GM12878 (cell line): ENCODE data around the gene SELENOP. TPM values are rescaled to one million over a fixed set of nuclear protein-coding genes. Genes with fewer than 3 reads are reported as not detected.

Experiments used
- ATAC-seq: fragments of 200-7000 bp; cut with Tn5 transposase; 3 replicates; pipeline ENCODE4 v1.9.1; 2020; ENCODE audit warnings: mild to moderate bottlenecking, moderate library complexity
- BruUV-seq: library from RNA; stranded (reverse); fragments of 400-500 nt; replicated peaks from 2 replicates; lab custom pipeline; 2021; lab: Mats Ljungman, UMichigan
- CTCF ChIA-PET: fragments of 300-600 bp; sonication (Branson Sonifier 250); formaldehyde crosslinking; extraction: SDS; loops from one replicate; lab custom pipeline; 2021; ENCODE audit warnings: inconsistent platforms; lab: Yijun Ruan, JAX
- POLR2A ChIA-PET: fragments of 350-600 bp; formaldehyde crosslinking; extraction: SDS; loops from one replicate; lab custom pipeline; 2021; ENCODE audit warnings: inconsistent platforms; lab: Charles Lee
- RAD21 ChIA-PET: fragments of 300-600 bp; sonication (Branson Sonifier 250); formaldehyde crosslinking; loops from one replicate; lab custom pipeline; 2023; ENCODE audit warnings: antibody characterized with exemption; ENCODE audit not compliant: unreplicated experiment; lab: Charles Lee
- SMC1A ChIA-PET: fragments of 300-600 bp; sonication (Branson Sonifier 250); formaldehyde crosslinking; loops from one replicate; lab custom pipeline; 2023; ENCODE audit not compliant: unreplicated experiment, uncharacterized antibody; lab: Charles Lee
- DNase-seq: peaks from one replicate; pipeline ENCODE4 v3.0.0-alpha.2; 2011; ENCODE audit warnings: low read depth, low spot score
- FAIRE-seq: peaks from 3 replicates; lab custom pipeline; 2011; peaks lifted over from hg19 to GRCh38; lab: Jason Lieb, UNC
- H2AFZ ChIP-seq: 2 replicates; pipeline ENCODE4 v1.6.0; 2011; ENCODE audit warnings: low read depth, low read length, control low read depth; ENCODE audit not compliant: control insufficient read depth
- H3K27ac ChIP-seq: 2 replicates; pipeline ENCODE4 v1.5.1; 2011; ENCODE audit warnings: control low read depth; ENCODE audit not compliant: control insufficient read depth, insufficient read depth
- H3K27me3 ChIP-seq, 2 experiments: replicated peaks in 1 of 2; 2 replicates each; pipeline versions ENCODE4 v1.6.0 to v1.6.1; 2011; ENCODE audit warnings: low read length in 1 of 2; ENCODE audit not compliant: control insufficient read depth in 2 of 2, insufficient read depth in 2 of 2
- H3K36me3 ChIP-seq, 2 experiments: 2 replicates each; pipeline ENCODE4 v1.5.1; 2011; ENCODE audit warnings: low read length in 1 of 2; ENCODE audit not compliant: control insufficient read depth in 2 of 2, insufficient read depth in 2 of 2
- H3K4me1 ChIP-seq: 2 replicates; pipeline ENCODE4 v1.6.1; 2011; ENCODE audit warnings: mild to moderate bottlenecking, low read length, moderate library complexity, mixed read lengths; ENCODE audit not compliant: control insufficient read depth, insufficient read depth
- H3K4me2 ChIP-seq: 2 replicates; pipeline ENCODE4 v1.6.0; 2011; ENCODE audit warnings: control low read depth; ENCODE audit not compliant: control insufficient read depth, insufficient read depth
- H3K4me3 ChIP-seq: fragments of 200-600 bp; sonication (generic); 2 replicates; pipeline ENCODE4 v1.5.1; 2016
- H3K79me2 ChIP-seq: 2 replicates; pipeline ENCODE4 v1.6.0; 2011; ENCODE audit warnings: low read length; ENCODE audit not compliant: control insufficient read depth, insufficient read depth
- H3K9ac ChIP-seq: 2 replicates; pipeline ENCODE4 v1.8.0; 2011; ENCODE audit warnings: low read length, control low read depth, mixed read lengths; ENCODE audit not compliant: control insufficient read depth, insufficient read depth
- H3K9me3 ChIP-seq: replicated peaks from 3 replicates; pipeline ENCODE4 v1.5.1; 2011; ENCODE audit warnings: mild to moderate bottlenecking, low read length; ENCODE audit not compliant: control insufficient read depth, insufficient read depth
- H4K20me1 ChIP-seq: 2 replicates; pipeline ENCODE4 v1.6.0; 2011; ENCODE audit not compliant: control insufficient read depth, insufficient read depth
- BACH1 ChIP-seq: fragments of 450-650 bp; IDR thresholded peaks from 2 replicates; pipeline ENCODE4 v1.6.1; 2017; ENCODE audit warnings: mild to moderate bottlenecking, borderline replicate concordance
- BCL11A ChIP-seq: IDR thresholded peaks from 2 replicates; pipeline ENCODE4 v1.6.1; 2011; ENCODE audit warnings: low read depth, low read length
- CBFB ChIP-seq: IDR thresholded peaks from 2 replicates; pipeline ENCODE4 v1.6.1; 2016; ENCODE audit warnings: antibody characterized with exemption, low read depth
- SRF ChIP-seq, 2 experiments: IDR thresholded peaks; 2 replicates each; pipeline ENCODE4 v1.6.1; 2011; ENCODE audit warnings: low read depth in 2 of 2, low read length in 2 of 2, mild to moderate bottlenecking in 1 of 2, moderate library complexity in 1 of 2
- in situ Hi-C: fragments of 300-500 bp; cut with MboI; formaldehyde crosslinking; loops from 9 replicates; pipeline ENCODE4 v1.14.3; 2018; ENCODE audit warnings: mixed read lengths
- intact Hi-C: fragments of 100-400 bp; cut with micrococcal nuclease; formaldehyde crosslinking; loops from one replicate; pipeline ENCODE4 v1.14.2; 2022; ENCODE audit not compliant: unreplicated experiment
- polyA plus RNA-seq, 11 experiments: library from polyadenylated mRNA; depleted of rRNA in 4 of 11; unstranded in 6 of 11; stranded (reverse) in 5 of 11; fragments of >200 nt; fragmentation: Nextera tagmentation in 4 of 11; fragmentation: Illumina TruSeq in 1 of 11; extraction: Ambion mirVana in 4 of 11; extraction: Trizol in 1 of 11; gene quantifications; 1 replicate in 1 of 11; 2 replicates in 10 of 11; pipeline versions ENCODE4 v1.2.1 to v1.2.3, GENCODE V29; 2011 to 2016; ENCODE audit warnings: inconsistent platforms in 2 of 11, missing spikeins in 2 of 11, low read depth in 1 of 11
- total RNA-seq, 4 experiments: library from RNA; depleted of rRNA in 3 of 4; stranded (reverse); fragments of >200 nt in 3 of 4; fragmentation: Illumina TruSeq in 1 of 4; extraction: Trizol in 1 of 4; gene quantifications; 2 replicates each; pipeline versions ENCODE4 v1.2.1 to v1.2.3, GENCODE V29; 2013 to 2021
- TF ChIP-seq, protein P1 (sequence below): fragments of 450-650 bp; IDR thresholded peaks from 2 replicates; pipeline ENCODE4 v1.6.1; 2017; ENCODE audit warnings: borderline replicate concordance
- TF ChIP-seq, protein P2 (sequence below): IDR thresholded peaks from 2 replicates; pipeline ENCODE4 v1.6.1; 2012; ENCODE audit warnings: low read length, inconsistent platforms
- TF ChIP-seq, protein P3 (sequence below): fragments of 150-350 bp; IDR thresholded peaks from 2 replicates; pipeline ENCODE4 v1.6.1; 2016; ENCODE audit warnings: low read depth, low read length
- TF ChIP-seq, protein P4 (sequence below): fragments of 450-650 bp; formaldehyde crosslinking; IDR thresholded peaks from 2 replicates; pipeline ENCODE4 v1.4.0; 2022; ENCODE audit warnings: mild to moderate bottlenecking, moderate library complexity
- TF ChIP-seq, protein P5 (sequence below): fragments of 450-650 bp; formaldehyde crosslinking; IDR thresholded peaks from 2 replicates; pipeline ENCODE4 v1.5.0; 2022; ENCODE audit warnings: mild to moderate bottlenecking, missing genetic modification characterization

The SELENOP gene
- total and polyA plus RNA-seq, 10 of the 15 experiments (the other 5 are each of a cell fraction or from before 2014, with no cell fraction given), result 0.08 to 5.1 (median 0.88) TPM; not detected in 3

DNA sequence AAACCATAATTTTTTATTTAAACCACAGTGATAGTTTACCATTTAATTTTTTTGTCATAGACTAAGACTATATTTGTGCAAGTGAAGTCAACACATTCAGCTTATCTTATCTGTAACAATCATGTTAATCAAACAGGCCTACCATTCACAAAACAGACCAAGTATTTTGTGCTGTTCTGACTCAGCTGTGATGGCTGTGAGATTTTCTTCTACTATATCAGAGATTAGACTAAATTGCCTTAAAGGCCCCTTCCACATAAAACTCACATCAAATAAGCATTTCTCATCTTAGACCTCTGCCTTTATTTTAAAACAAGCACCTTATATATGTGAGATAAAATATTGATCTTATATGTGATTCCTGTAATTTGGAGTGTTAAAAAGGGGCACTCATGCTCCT, 41.7 kb downstream of the SELENOP start:
- no peaks in the 10 kb centered on the region for H4K20me1 ChIP-seq
- ATAC-seq (no peak), DNase-seq (no peak), FAIRE-seq (no peak)
- TF ChIP-seq BCL11A, result no peak
- no peak for TF ChIP-seq BACH1
- TF ChIP-seq, protein P1, sequence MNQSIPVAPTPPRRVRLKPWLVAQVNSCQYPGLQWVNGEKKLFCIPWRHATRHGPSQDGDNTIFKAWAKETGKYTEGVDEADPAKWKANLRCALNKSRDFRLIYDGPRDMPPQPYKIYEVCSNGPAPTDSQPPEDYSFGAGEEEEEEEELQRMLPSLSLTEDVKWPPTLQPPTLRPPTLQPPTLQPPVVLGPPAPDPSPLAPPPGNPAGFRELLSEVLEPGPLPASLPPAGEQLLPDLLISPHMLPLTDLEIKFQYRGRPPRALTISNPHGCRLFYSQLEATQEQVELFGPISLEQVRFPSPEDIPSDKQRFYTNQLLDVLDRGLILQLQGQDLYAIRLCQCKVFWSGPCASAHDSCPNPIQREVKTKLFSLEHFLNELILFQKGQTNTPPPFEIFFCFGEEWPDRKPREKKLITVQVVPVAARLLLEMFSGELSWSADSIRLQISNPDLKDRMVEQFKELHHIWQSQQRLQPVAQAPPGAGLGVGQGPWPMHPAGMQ, result no peak
- TF ChIP-seq, protein P2, sequence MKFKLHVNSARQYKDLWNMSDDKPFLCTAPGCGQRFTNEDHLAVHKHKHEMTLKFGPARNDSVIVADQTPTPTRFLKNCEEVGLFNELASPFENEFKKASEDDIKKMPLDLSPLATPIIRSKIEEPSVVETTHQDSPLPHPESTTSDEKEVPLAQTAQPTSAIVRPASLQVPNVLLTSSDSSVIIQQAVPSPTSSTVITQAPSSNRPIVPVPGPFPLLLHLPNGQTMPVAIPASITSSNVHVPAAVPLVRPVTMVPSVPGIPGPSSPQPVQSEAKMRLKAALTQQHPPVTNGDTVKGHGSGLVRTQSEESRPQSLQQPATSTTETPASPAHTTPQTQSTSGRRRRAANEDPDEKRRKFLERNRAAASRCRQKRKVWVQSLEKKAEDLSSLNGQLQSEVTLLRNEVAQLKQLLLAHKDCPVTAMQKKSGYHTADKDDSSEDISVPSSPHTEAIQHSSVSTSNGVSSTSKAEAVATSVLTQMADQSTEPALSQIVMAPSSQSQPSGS, result no peak
- TF ChIP-seq, protein P3, sequence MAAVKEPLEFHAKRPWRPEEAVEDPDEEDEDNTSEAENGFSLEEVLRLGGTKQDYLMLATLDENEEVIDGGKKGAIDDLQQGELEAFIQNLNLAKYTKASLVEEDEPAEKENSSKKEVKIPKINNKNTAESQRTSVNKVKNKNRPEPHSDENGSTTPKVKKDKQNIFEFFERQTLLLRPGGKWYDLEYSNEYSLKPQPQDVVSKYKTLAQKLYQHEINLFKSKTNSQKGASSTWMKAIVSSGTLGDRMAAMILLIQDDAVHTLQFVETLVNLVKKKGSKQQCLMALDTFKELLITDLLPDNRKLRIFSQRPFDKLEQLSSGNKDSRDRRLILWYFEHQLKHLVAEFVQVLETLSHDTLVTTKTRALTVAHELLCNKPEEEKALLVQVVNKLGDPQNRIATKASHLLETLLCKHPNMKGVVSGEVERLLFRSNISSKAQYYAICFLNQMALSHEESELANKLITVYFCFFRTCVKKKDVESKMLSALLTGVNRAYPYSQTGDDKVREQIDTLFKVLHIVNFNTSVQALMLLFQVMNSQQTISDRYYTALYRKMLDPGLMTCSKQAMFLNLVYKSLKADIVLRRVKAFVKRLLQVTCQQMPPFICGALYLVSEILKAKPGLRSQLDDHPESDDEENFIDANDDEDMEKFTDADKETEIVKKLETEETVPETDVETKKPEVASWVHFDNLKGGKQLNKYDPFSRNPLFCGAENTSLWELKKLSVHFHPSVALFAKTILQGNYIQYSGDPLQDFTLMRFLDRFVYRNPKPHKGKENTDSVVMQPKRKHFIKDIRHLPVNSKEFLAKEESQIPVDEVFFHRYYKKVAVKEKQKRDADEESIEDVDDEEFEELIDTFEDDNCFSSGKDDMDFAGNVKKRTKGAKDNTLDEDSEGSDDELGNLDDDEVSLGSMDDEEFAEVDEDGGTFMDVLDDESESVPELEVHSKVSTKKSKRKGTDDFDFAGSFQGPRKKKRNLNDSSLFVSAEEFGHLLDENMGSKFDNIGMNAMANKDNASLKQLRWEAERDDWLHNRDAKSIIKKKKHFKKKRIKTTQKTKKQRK, result no peak
- TF ChIP-seq, protein P4, sequence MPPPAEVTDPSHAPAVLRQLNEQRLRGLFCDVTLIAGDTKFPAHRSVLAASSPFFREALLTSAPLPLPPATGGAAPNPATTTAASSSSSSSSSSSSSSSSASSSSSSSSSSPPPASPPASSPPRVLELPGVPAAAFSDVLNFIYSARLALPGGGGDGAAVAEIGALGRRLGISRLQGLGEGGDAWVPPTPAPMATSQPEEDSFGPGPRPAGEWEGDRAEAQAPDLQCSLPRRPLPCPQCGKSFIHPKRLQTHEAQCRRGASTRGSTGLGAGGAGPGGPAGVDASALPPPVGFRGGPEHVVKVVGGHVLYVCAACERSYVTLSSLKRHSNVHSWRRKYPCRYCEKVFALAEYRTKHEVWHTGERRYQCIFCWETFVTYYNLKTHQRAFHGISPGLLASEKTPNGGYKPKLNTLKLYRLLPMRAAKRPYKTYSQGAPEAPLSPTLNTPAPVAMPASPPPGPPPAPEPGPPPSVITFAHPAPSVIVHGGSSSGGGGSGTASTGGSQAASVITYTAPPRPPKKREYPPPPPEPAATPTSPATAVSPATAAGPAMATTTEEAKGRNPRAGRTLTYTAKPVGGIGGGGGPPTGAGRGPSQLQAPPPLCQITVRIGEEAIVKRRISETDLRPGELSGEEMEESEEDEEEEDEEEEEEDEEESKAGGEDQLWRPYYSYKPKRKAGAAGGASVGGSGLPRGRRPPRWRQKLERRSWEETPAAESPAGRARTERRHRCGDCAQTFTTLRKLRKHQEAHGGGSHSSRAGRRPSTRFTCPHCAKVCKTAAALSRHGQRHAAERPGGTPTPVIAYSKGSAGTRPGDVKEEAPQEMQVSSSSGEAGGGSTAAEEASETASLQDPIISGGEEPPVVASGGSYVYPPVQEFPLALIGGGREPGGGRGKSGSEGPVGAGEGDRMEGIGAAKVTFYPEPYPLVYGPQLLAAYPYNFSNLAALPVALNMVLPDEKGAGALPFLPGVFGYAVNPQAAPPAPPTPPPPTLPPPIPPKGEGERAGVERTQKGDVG (CRISPR knock-in tag), result no peak
- TF ChIP-seq CBFB, result no peak
- no peak for TF ChIP-seq SRF (IDR thresholded peaks at IDR 0.05; ENCODE audit: low read depth in 2 of 2, low read length in 2 of 2)
- TF ChIP-seq, protein P5, sequence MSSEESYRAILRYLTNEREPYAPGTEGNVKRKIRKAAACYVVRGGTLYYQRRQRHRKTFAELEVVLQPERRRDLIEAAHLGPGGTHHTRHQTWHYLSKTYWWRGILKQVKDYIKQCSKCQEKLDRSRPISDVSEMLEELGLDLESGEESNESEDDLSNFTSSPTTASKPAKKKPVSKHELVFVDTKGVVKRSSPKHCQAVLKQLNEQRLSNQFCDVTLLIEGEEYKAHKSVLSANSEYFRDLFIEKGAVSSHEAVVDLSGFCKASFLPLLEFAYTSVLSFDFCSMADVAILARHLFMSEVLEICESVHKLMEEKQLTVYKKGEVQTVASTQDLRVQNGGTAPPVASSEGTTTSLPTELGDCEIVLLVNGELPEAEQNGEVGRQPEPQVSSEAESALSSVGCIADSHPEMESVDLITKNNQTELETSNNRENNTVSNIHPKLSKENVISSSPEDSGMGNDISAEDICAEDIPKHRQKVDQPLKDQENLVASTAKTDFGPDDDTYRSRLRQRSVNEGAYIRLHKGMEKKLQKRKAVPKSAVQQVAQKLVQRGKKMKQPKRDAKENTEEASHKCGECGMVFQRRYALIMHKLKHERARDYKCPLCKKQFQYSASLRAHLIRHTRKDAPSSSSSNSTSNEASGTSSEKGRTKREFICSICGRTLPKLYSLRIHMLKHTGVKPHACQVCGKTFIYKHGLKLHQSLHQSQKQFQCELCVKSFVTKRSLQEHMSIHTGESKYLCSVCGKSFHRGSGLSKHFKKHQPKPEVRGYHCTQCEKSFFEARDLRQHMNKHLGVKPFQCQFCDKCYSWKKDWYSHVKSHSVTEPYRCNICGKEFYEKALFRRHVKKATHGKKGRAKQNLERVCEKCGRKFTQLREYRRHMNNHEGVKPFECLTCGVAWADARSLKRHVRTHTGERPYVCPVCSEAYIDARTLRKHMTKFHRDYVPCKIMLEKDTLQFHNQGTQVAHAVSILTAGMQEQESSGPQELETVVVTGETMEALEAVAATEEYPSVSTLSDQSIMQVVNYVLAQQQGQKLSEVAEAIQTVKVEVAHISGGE (CRISPR knock-in tag), result no peak
- intact Hi-C loops, result no loop called here
- in situ Hi-C loops, result no loop called here
- no peak overlapping the region for H3K4me3 ChIP-seq
- H3K4me2 ChIP-seq, result no peak overlapping the region
- SMC1A ChIA-PET, result no interaction called here
- RAD21 ChIA-PET, result interaction anchor here (0.7 kb wide), 1 partner anchor 120 kb away, joined by 5 read pairs; no protein-coding TSS in a partner anchor
- POLR2A ChIA-PET, result no interaction called here
- CTCF ChIA-PET, result interaction anchor here (0.6 to 1.7 kb wide), 5 partner anchors 18 to 712 kb away, joined by 3 to 6 read pairs (median 3); no protein-coding TSS in a partner anchor
- no TSS peak for BruUV-seq
- no peak overlapping the region for H3K27ac ChIP-seq
- H3K79me2 ChIP-seq, result no peaks in the 10 kb centered on the region
- H2AFZ ChIP-seq, result no peak overlapping the region
- H3K4me1 ChIP-seq, result no peaks in the 10 kb centered on the region
- no peaks in the 10 kb centered on the region for H3K27me3 ChIP-seq
- no peaks in the 10 kb centered on the region for H3K36me3 ChIP-seq
- H3K9me3 ChIP-seq, result no peaks in the 10 kb centered on the region
- no peak overlapping the region for H3K9ac ChIP-seq
